Smooth muscle cell (in vitro differentiated cells): ENCODE results near the gene NLRP2B. TPM values are rescaled to one million over a fixed set of nuclear protein-coding genes. Genes with fewer than 3 reads are reported as not detected.
"Not testable (repeated sequence)": the region's sequence is repeated elsewhere in the genome, so short reads cannot be mapped to it uniquely, and the experiment has no call there.

Source experiments
- DNase-seq: peaks from one replicate; lab custom pipeline; 2025; ENCODE audit not compliant: unreplicated experiment; lab: John Stamatoyannopoulos, UW
- H2AFZ ChIP-seq: fragments of 200-600 bp; sonication (generic); 2 replicates; pipeline ENCODE4 v1.6.0; 2016; ENCODE audit warnings: antibody characterized with exemption, low read depth, mild to moderate bottlenecking
- H3F3A ChIP-seq: fragments of 200-600 bp; sonication (generic); 2 replicates; pipeline ENCODE4 v1.6.0; 2017; ENCODE audit warnings: antibody characterized with exemption, low read depth
- H3K27ac ChIP-seq: fragments of 200-600 bp; sonication (generic); 2 replicates; pipeline ENCODE4 v1.5.1; 2016; ENCODE audit warnings: low read depth, mild to moderate bottlenecking
- H3K27me3 ChIP-seq: fragments of 200-600 bp; sonication (generic); 2 replicates; pipeline ENCODE4 v1.6.1; 2016; ENCODE audit warnings: low read depth, mild to moderate bottlenecking
- H3K36me3 ChIP-seq: fragments of 200-600 bp; sonication (generic); 2 replicates; pipeline ENCODE4 v1.5.1; 2016; ENCODE audit warnings: low read depth
- H3K4me1 ChIP-seq: fragments of 200-600 bp; sonication (generic); 2 replicates; pipeline ENCODE4 v1.5.1; 2016; ENCODE audit warnings: low read depth
- H3K4me2 ChIP-seq: fragments of 200-600 bp; sonication (generic); 2 replicates; pipeline ENCODE4 v1.6.0; 2016; ENCODE audit warnings: mild to moderate bottlenecking
- H3K4me3 ChIP-seq: fragments of 200-600 bp; sonication (generic); 2 replicates; pipeline ENCODE4 v1.5.1; 2016; ENCODE audit warnings: mild to moderate bottlenecking
- H3K79me2 ChIP-seq: fragments of 200-600 bp; sonication (generic); 2 replicates; pipeline ENCODE4 v1.6.0; 2016; ENCODE audit warnings: low read depth, mild to moderate bottlenecking
- H3K9ac ChIP-seq: fragments of 200-600 bp; sonication (generic); 2 replicates; pipeline ENCODE4 v1.6.0; 2016; ENCODE audit warnings: low read depth
- H3K9me3 ChIP-seq: fragments of 200-600 bp; sonication (generic); replicated peaks from 2 replicates; pipeline ENCODE4 v1.5.1; 2016; ENCODE audit warnings: low read depth
- H4K20me1 ChIP-seq: fragments of 200-600 bp; sonication (generic); 2 replicates; pipeline ENCODE4 v1.6.0; 2016; ENCODE audit warnings: low read depth
- WGBS: methylation state at CpG from one replicate; pipeline ENCODE4 v1.1.7; 2016; ENCODE audit warnings: low lambda C conversion rate; 5-methylcytosine and 5-hydroxymethylcytosine counted together
- polyA plus RNA-seq: library from polyadenylated mRNA; unstranded; fragments of >200 nt; fragmentation: Nextera tagmentation; extraction: Ambion mirVana; gene quantifications from 2 replicates; pipeline ENCODE4 v1.2.1, GENCODE V29; 2016
- total RNA-seq: library from RNA; depleted of rRNA; stranded (reverse); fragments of >200 nt; gene quantifications from 2 replicates; pipeline ENCODE4 v1.2.3, GENCODE V29; 2014
- TF ChIP-seq, protein P1 (sequence below): fragments of 200-600 bp; sonication (generic); IDR thresholded peaks from 2 replicates; pipeline ENCODE4 v1.5.1; 2017; ENCODE audit warnings: borderline replicate concordance, mild to moderate bottlenecking, antibody characterized with exemption; ENCODE audit not compliant: insufficient read depth, poor library complexity, severe bottlenecking

Gene NLRP2B
- total and polyA plus RNA-seq, 2 experiments from 2014 or later, result not detected

DNA sequence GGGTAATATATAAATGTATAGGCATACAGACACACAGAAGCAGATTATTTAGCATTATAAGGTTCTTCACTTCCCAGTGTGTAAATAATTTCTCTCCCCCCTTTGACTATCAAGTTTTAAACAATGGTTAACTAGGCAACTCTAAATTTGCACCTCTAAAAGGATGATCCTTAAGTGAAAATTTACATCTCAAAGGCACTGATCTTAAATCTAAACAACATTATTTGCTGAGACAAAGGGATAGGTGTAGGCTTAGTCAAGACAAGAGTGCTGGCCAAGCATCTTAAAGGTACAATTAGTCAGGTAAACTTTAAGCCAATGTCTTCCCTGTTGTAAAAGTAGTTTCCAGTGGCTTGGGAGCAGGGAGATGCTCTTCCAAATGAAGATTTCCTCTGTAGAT lies 33.0 kb downstream of the NLRP2B start:
- Histone ChIP-seq H3F3A (no peaks in the 10 kb centered on the region), H3K4me1 (no peaks in the 10 kb centered on the region), H3K4me3 (no peak overlapping the region), H3K79me2 (no peaks in the 10 kb centered on the region), H3K27ac (no peak overlapping the region), H3K36me3 (no peaks in the 10 kb centered on the region), H2AFZ (no peak overlapping the region), H4K20me1 (no peaks in the 10 kb centered on the region), H3K27me3 (no peaks in the 10 kb centered on the region), H3K9ac (no peak overlapping the region), H3K9me3 (no peaks in the 10 kb centered on the region), H3K4me2 (no peak overlapping the region)
- DNase-seq, result no peak
- TF ChIP-seq, protein P1, sequence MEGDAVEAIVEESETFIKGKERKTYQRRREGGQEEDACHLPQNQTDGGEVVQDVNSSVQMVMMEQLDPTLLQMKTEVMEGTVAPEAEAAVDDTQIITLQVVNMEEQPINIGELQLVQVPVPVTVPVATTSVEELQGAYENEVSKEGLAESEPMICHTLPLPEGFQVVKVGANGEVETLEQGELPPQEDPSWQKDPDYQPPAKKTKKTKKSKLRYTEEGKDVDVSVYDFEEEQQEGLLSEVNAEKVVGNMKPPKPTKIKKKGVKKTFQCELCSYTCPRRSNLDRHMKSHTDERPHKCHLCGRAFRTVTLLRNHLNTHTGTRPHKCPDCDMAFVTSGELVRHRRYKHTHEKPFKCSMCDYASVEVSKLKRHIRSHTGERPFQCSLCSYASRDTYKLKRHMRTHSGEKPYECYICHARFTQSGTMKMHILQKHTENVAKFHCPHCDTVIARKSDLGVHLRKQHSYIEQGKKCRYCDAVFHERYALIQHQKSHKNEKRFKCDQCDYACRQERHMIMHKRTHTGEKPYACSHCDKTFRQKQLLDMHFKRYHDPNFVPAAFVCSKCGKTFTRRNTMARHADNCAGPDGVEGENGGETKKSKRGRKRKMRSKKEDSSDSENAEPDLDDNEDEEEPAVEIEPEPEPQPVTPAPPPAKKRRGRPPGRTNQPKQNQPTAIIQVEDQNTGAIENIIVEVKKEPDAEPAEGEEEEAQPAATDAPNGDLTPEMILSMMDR, result no peak

DNA sequence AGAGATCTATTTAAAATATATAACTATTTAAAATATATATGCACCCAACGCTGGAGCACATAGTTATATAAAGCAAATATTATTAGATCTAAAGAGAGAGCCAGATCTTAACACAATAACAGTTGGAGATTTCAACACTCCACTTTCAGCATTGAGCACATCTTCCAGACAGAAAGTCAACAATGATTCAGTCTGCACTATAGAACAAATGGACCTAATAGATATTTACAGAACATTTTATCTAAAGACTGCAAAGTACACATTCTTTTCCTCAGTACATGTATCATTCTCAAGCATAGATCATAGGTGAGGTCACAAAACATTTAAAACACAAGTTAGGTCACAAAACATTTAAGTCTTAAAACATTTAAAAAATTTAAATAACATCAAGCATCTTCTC lies 36.4 kb downstream of the NLRP2B start:
- 69% methylated on average over 1 of the region's 1 CpG for WGBS

DNA sequence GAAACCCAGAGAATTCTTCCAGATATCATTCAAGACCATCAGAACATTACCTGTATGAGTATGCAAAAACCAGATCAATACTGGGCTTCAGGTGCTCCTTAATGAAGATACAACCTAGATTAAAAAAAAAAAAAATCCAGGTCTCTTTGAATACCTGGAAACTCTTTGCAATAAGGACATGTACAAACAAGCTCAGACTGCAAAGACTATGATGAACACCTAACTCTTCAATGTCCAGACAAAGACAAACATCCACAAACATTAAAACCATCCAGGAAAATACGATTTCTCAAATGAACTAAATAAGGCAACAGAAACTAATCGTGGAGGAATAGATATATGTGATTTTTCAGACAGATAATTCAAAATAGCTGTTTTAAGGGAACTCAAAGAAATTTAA lies 38.7 kb downstream of the NLRP2B start:
- H3K4me3 ChIP-seq, result no peak overlapping the region
- no peaks in the 10 kb centered on the region for H3K79me2 ChIP-seq
- TF ChIP-seq, protein P1, result no peak
- H3K9ac ChIP-seq, result no peak overlapping the region
- H4K20me1 ChIP-seq, result no peaks in the 10 kb centered on the region
- no peaks in the 10 kb centered on the region for H3K9me3 ChIP-seq
- DNase-seq, result no peak
- WGBS, result 50% methylated on average over 2 of the region's 2 CpGs
- no peaks in the 10 kb centered on the region for H3K4me1 ChIP-seq
- H3K27me3 ChIP-seq, result no peaks in the 10 kb centered on the region
- H3F3A ChIP-seq, result no peaks in the 10 kb centered on the region
- H2AFZ ChIP-seq, result no peak overlapping the region
- no peak overlapping the region for H3K27ac ChIP-seq
- H3K36me3 ChIP-seq, result no peaks in the 10 kb centered on the region
- no peak overlapping the region for H3K4me2 ChIP-seq

More for the DNA sequence above, 36.4 kb downstream of the NLRP2B start:
- H3K4me3 ChIP-seq, result no peak overlapping the region
- H3K36me3 ChIP-seq, result no peaks in the 10 kb centered on the region
- no peaks in the 10 kb centered on the region for H3K4me1 ChIP-seq
- H3K9ac ChIP-seq, result no peak overlapping the region
- TF ChIP-seq, protein P1, result no peak
- no peak for DNase-seq
- H3F3A ChIP-seq, result no peaks in the 10 kb centered on the region
- H2AFZ ChIP-seq, result no peak overlapping the region
- no peaks in the 10 kb centered on the region for H3K79me2 ChIP-seq
- no peaks in the 10 kb centered on the region for H3K9me3 ChIP-seq
- H3K27ac ChIP-seq, result no peak overlapping the region
- no peak overlapping the region for H3K4me2 ChIP-seq
- H4K20me1 ChIP-seq, result no peaks in the 10 kb centered on the region
- H3K27me3 ChIP-seq, result no peaks in the 10 kb centered on the region

DNA sequence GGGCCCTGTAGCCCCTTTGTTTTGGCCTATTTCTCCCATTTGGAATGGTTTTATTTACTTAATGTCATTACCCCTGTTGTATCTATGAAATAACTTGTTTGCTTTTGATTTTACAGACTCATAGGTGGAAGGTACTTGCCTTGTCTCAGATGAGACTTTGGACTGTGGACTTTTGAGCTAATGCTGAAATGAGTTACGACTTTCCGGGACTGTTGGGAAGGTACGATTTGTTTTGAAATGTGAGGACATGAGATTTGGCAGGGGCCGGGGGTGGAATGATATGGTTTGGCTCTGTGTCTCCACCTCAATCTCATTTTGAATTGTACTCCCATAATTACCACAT lies 39.4 kb downstream of the NLRP2B start:
- no peak for DNase-seq
- Histone ChIP-seq H4K20me1 (no peaks in the 10 kb centered on the region), H2AFZ (no peak overlapping the region), H3F3A (no peaks in the 10 kb centered on the region), H3K9ac (no peak overlapping the region), H3K36me3 (no peaks in the 10 kb centered on the region), H3K4me2 (no peak overlapping the region), H3K27me3 (no peaks in the 10 kb centered on the region), H3K4me1 (no peaks in the 10 kb centered on the region), H3K79me2 (no peaks in the 10 kb centered on the region), H3K9me3 (no peaks in the 10 kb centered on the region), H3K27ac (no peak overlapping the region), H3K4me3 (no peak overlapping the region)
- WGBS, result 83% methylated on average over 4 of the region's 4 CpGs
- TF ChIP-seq, protein P1, result no peak

DNA sequence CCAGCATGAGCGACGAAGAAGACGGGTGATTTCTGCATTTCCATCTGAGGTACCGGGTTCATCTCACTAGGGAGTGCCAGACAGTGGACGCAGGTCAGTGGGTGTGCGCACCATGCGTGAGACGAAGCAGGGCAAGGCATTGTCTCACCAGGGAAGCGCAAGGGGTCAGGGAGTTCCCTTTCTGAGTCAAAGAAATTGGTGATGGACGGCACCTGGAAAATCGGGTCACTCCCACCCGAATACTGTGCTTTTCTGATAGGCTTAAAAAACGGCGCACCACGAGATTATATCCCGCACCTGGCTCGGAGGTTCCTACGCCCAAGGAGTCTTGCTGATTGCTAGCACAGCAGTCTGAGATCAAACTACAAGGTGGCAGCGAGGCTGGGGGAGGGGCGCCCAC lies 50.6 kb downstream of the NLRP2B start:
- H3K9me3 ChIP-seq, H4K20me1 ChIP-seq, H3K36me3 ChIP-seq, H3K4me3 ChIP-seq, H3K9ac ChIP-seq, H3K4me2 ChIP-seq, DNase-seq, H3K27ac ChIP-seq, H3K79me2 ChIP-seq, H3K27me3 ChIP-seq, H3F3A ChIP-seq, H3K4me1 ChIP-seq, H2AFZ ChIP-seq: not testable (repeated sequence)
- 94% methylated on average over 20 of the region's 20 CpGs for WGBS
